OCI-LY3 (cell line): Measurements from ENCODE around the gene PTPRM.

Experiments used
- H2AFZ ChIP-seq: fragments of 200-600, 300-600 bp; shearing (Covaris generic); 2 replicates; pipeline ENCODE4 v1.6.0; 2014; ENCODE audit warnings: antibody characterized with exemption, low read depth, low read length
- H3K27ac ChIP-seq: fragments of 200-600, 300-600 bp; sonication (generic); 2 replicates; pipeline ENCODE4 v1.5.1; 2014; ENCODE audit warnings: mild to moderate bottlenecking, low read length, moderate library complexity, mixed read lengths
- H3K27me3 ChIP-seq: fragments of 200-600, 300-600 bp; sonication (generic); 2 replicates; pipeline ENCODE4 v1.6.1; 2014; ENCODE audit warnings: low read depth, low read length, mixed read lengths
- H3K36me3 ChIP-seq: fragments of 200-600, 300-600 bp; sonication (generic); replicated peaks from 2 replicates; pipeline ENCODE3; 2014; ENCODE audit warnings: low read depth, low read length, mixed read lengths
- H3K4me1 ChIP-seq: fragments of 300-600, 200-600 bp; sonication (generic); 2 replicates; pipeline ENCODE4 v1.6.1; 2014; ENCODE audit warnings: low read length, mixed read lengths
- H3K4me2 ChIP-seq: fragments of 200-600, 300-600 bp; sonication (generic); 2 replicates; pipeline ENCODE4 v1.6.1; 2014; ENCODE audit warnings: low read length, mixed read lengths
- H3K4me3 ChIP-seq: fragments of 300-600, 200-600 bp; sonication (generic); 2 replicates; pipeline ENCODE4 v1.5.1; 2014; ENCODE audit warnings: antibody characterized with exemption, mild to moderate bottlenecking, low read length, moderate library complexity
- H3K79me2 ChIP-seq: fragments of 300-600, 200-600 bp; shearing (Covaris generic); 2 replicates; pipeline ENCODE4 v1.6.1; 2014; ENCODE audit warnings: mild to moderate bottlenecking, low read length, mixed read lengths
- H3K9ac ChIP-seq: fragments of 300-600, 200-600 bp; shearing (Covaris generic); 2 replicates; pipeline ENCODE4 v1.6.0; 2014; ENCODE audit warnings: mild to moderate bottlenecking, low read length, moderate library complexity
- H3K9me3 ChIP-seq: fragments of 200-600, 300-600 bp; shearing (Covaris generic); 2 replicates; pipeline ENCODE4 v1.6.1; 2014; ENCODE audit warnings: low read length, mixed read lengths; ENCODE audit not compliant: insufficient read depth
- H4K20me1 ChIP-seq: fragments of 200-600, 300-600 bp; sonication (generic); 2 replicates; pipeline ENCODE4 v1.6.1; 2016; ENCODE audit warnings: low read length, mixed read lengths; ENCODE audit not compliant: insufficient read depth
- EZH2phosphoT487 ChIP-seq: fragments of 200-600 bp; shearing (Covaris generic); IDR thresholded peaks from 2 replicates; pipeline ENCODE4 v1.6.1; 2018; ENCODE audit warnings: antibody characterized with exemption, mixed run types, low read depth
- TF ChIP-seq, protein P1 (sequence below): fragments of 200-600, 300-600 bp; sonication (generic); IDR thresholded peaks from 2 replicates; pipeline ENCODE4 v1.5.1; 2014; ENCODE audit warnings: antibody characterized with exemption, low read length, low read depth

Gene PTPRM

DNA sequence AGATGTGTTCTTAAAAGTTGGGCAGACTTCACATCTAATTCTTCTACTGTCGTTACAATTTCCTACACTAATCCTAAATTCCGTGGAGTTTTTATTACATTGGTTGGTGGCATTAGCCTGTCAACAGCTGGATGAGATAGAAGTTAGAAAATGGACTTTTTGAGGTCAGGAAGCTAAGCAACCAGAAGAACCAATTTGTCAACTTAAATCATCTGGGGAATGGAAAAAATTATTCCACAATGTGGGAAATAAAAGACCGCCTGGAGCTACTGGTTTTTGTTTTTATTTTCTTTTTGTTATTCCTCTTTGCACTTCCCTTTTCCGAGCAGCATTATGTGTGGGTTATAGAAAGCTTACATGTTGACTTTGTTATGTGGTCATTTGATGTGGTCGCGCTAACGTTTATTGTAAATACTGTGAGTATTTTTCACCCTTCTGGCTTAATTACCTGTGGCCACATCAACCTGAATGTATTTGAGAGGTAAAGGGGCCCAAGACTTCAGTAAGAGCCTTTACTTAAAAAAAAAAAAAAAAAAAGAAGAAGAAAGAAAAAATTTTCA lies 75.3 kb downstream of the PTPRM start:
- Histone ChIP-seq H3K4me3 (no peak overlapping the region), H3K27ac (no peak overlapping the region), H3K27me3 (no peaks in the 10 kb centered on the region), H2AFZ (no peak overlapping the region), H3K36me3 (no peaks in the 10 kb centered on the region), H3K4me1 (no peaks in the 10 kb centered on the region), H3K9ac (no peak overlapping the region), H3K79me2 (no peaks in the 10 kb centered on the region), H3K9me3 (no peaks in the 10 kb centered on the region), H3K4me2 (no peak overlapping the region), H4K20me1 (no peaks in the 10 kb centered on the region)
- TF ChIP-seq EZH2phosphoT487: no peak
- TF ChIP-seq, protein P1, sequence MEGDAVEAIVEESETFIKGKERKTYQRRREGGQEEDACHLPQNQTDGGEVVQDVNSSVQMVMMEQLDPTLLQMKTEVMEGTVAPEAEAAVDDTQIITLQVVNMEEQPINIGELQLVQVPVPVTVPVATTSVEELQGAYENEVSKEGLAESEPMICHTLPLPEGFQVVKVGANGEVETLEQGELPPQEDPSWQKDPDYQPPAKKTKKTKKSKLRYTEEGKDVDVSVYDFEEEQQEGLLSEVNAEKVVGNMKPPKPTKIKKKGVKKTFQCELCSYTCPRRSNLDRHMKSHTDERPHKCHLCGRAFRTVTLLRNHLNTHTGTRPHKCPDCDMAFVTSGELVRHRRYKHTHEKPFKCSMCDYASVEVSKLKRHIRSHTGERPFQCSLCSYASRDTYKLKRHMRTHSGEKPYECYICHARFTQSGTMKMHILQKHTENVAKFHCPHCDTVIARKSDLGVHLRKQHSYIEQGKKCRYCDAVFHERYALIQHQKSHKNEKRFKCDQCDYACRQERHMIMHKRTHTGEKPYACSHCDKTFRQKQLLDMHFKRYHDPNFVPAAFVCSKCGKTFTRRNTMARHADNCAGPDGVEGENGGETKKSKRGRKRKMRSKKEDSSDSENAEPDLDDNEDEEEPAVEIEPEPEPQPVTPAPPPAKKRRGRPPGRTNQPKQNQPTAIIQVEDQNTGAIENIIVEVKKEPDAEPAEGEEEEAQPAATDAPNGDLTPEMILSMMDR: no peak

DNA sequence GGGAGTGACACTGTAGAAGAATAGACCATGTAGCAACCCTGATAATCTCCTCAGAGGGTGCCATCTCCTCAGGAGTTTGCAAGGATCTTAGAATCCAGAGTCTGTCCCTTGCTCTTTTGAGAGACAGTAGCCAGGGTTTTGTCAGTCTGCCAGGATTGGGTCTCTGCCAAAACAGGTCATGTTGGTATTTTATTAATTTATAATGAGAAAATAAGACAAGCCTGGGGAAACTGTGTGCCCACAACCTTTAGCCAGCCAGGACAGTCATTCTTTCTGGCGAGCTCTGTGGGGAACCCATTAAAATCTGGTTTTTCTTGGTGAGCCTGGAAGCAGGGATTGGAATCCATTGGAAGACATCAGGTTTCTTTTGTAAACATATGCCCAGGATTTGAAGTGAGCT lies 78.6 kb downstream of the PTPRM start:
- no peaks in the 10 kb centered on the region for H3K27me3 ChIP-seq
- no peak overlapping the region for H3K9ac ChIP-seq
- no peak for TF ChIP-seq EZH2phosphoT487
- TF ChIP-seq, protein P1: no peak
- H3K79me2 ChIP-seq: no peaks in the 10 kb centered on the region
- H3K4me3 ChIP-seq: no peak overlapping the region
- no peaks in the 10 kb centered on the region for H3K9me3 ChIP-seq
- H3K27ac ChIP-seq: no peak overlapping the region
- H3K36me3 ChIP-seq: no peaks in the 10 kb centered on the region
- H4K20me1 ChIP-seq: no peaks in the 10 kb centered on the region
- no peaks in the 10 kb centered on the region for H3K4me1 ChIP-seq
- H3K4me2 ChIP-seq: no peak overlapping the region
- H2AFZ ChIP-seq: no peak overlapping the region

DNA sequence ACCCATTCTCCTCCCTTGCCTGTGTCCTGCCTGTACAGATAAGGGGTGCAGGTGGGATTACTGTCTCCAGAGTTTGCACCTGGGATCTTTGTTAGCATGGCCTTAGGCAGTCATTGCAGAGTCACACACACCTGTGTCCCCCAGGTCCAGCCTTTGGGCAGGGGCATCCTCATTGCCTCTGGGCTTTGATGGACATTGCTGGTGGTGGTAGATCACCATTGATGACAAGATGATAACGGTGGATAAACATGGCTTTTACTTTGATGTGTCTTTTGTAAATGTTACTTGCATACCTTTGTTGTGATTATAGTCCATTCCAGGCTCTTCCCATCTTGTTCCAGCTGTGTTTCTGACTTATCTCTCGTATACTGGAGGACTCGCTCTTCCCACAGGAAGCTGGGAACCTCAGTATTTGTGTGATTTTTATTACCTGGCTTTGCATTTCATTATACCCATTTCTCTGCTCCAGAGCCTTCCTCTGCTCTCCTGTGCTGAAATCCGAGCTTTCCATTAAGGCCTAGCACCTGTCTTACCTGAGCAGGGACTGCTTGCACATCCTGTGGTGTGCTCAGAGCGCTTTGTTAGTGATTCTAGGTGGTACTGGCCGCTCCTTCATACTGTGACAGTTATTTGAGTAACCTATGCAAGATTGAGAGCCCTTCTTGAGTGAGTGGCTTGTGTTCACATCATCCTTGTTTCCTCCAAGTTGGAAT lies 79.2 kb downstream of the PTPRM start:
- Histone ChIP-seq H3K27me3 (no peaks in the 10 kb centered on the region), H3K4me2 (no peak overlapping the region), H3K9ac (no peak overlapping the region), H2AFZ (no peak overlapping the region), H4K20me1 (no peaks in the 10 kb centered on the region), H3K27ac (no peak overlapping the region), H3K36me3 (no peaks in the 10 kb centered on the region), H3K4me3 (no peak overlapping the region), H3K9me3 (no peaks in the 10 kb centered on the region), H3K4me1 (no peaks in the 10 kb centered on the region), H3K79me2 (no peaks in the 10 kb centered on the region)
- TF ChIP-seq, protein P1: no peak
- no peak for TF ChIP-seq EZH2phosphoT487

DNA sequence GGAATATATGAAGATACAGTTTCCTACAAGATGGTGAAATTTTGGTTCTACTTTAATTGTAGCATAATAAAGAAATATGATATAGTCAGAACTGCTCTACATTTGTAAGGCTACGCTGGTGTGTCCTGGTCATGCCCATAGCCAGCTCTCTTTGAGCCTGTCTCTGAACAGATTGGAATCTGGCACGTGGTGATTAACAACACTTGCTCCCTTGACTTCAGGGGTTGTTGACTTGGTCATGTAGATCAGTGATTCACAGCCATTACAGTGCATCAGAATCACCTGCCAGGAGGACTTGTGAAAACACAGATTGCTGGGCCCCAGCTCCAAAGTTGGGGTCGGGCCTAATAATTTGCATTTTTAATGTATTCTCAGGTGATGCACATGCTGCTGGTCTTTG lies 80.4 kb downstream of the PTPRM start:
- TF ChIP-seq, protein P1: no peak
- TF ChIP-seq EZH2phosphoT487: no peak
- Histone ChIP-seq H3K4me2 (no peak overlapping the region), H2AFZ (no peak overlapping the region), H3K79me2 (no peaks in the 10 kb centered on the region), H3K36me3 (no peaks in the 10 kb centered on the region), H3K27ac (no peak overlapping the region), H3K9me3 (no peaks in the 10 kb centered on the region), H3K9ac (no peak overlapping the region), H4K20me1 (no peaks in the 10 kb centered on the region), H3K4me3 (no peak overlapping the region), H3K4me1 (no peaks in the 10 kb centered on the region), H3K27me3 (no peaks in the 10 kb centered on the region)
